Right lobe of liver (tissue), 6 donors: ENCODE results near the gene ATR. TPM values are rescaled to one million over a fixed set of nuclear protein-coding genes. Genes with fewer than 3 reads are reported as not detected.

Experiments used
- ATAC-seq, 4 donors: fragments of 200-7000 bp; cut with Tn5 transposase; one replicate each; pipeline ENCODE4 v1.9.1; 2020; ENCODE audit warnings: mild to moderate bottlenecking in 4 of 4, moderate library complexity in 4 of 4
- DNase-seq, 3 donors: peaks; one replicate each; pipeline ENCODE4 v3.0.0-alpha.2; 2020
- H3K27ac ChIP-seq, 3 donors: fragments of 200-600 bp; one replicate each; pipeline ENCODE4 v1.8.0; 2022
- H3K27me3 ChIP-seq, 2 donors: fragments of 200-600 bp; one replicate each; pipeline ENCODE4 v1.8.0; 2022
- H3K36me3 ChIP-seq, 4 donors: fragments of 200-600 bp; sonication (generic) in 1 of 4; one replicate each; pipeline versions ENCODE4 v1.5.1 to v1.8.0; 2017 to 2022; ENCODE audit warnings: control low read depth in 1 of 4
- H3K4me1 ChIP-seq, 4 donors: fragments of 200-600 bp; sonication (generic) in 1 of 4; one replicate each; pipeline versions ENCODE4 v1.5.1 to v1.8.0; 2017 to 2022; ENCODE audit warnings: control low read depth in 1 of 4
- H3K4me3 ChIP-seq, 3 donors: fragments of 200-600 bp; one replicate each; pipeline ENCODE4 v1.8.0; 2022
- H3K9me3 ChIP-seq, 4 donors: fragments of 200-600 bp; sonication (generic) in 1 of 4; one replicate each; pipeline versions ENCODE4 v1.5.1 to v1.8.0; 2017 to 2022; ENCODE audit warnings: control low read depth in 1 of 4
- CTCF ChIP-seq, 4 donors: fragments of 200-600 bp in 3 of 4; fragments of 450-650 bp in 1 of 4; IDR thresholded peaks; one replicate each; pipeline versions ENCODE4 v1.5.1 to v1.8.0; 2016 to 2022; ENCODE audit warnings: antibody characterized with exemption in 4 of 4, mild to moderate bottlenecking in 2 of 4
- POLR2A ChIP-seq: fragments of 450-650 bp; IDR thresholded peaks from one replicate; pipeline ENCODE4 v1.6.1; 2017; ENCODE audit warnings: antibody characterized with exemption, mild to moderate bottlenecking
- WGBS: methylation state at CpG from one replicate; pipeline ENCODE4 v1.1.6; 2018; ENCODE audit warnings: low coverage, low lambda C conversion rate; ENCODE audit not compliant: insufficient coverage; ENCODE audit errors: missing lambda C conversion rate; 5-methylcytosine and 5-hydroxymethylcytosine counted together
- intact Hi-C, 2 donors: fragments of 100-400 bp; cut with DNase I; formaldehyde crosslinking; loops; one replicate each; pipeline versions ENCODE4 v1.11.2 to v1.14.1; 2022
- total RNA-seq, 6 experiments: library from RNA; depleted of rRNA in 2 of 6; stranded (reverse); fragments of >200 nt in 2 of 6; fragmentation: NEBNext Ultra II Directional in 3 of 6; extraction: Animal tissue kit (Norgen Biotek cat#: 25700) in 3 of 6; gene quantifications; one replicate each; pipeline versions ENCODE4 v1.1.0 to v1.2.4, GENCODE V29; 2016 to 2023
- donor health status: DM: no; HTN: yes; CAD: no.
- donor health status: DM: no; HTN: no; CAD: no.
- donor health status: DM: no; HTN: no; CAD: no.
- donor health status: DM: no; HTN: yes; CAD: no.
- donor health status: DM: no; HTN: yes; CAD: no.

ATR gene
- total RNA-seq, 6 experiments from 2014 or later: 8.0 to 26.9 (median 15.7) TPM

- H3K27ac ChIP-seq: no peak overlapping the region
- H3K27me3 ChIP-seq: no peaks in the 10 kb centered on the region
- TF ChIP-seq POLR2A (no peak), CTCF (IDR thresholded peaks at IDR 0.05) (no peak)
- intact Hi-C loops: no loop called here
- H3K36me3 ChIP-seq: no peaks in the 10 kb centered on the region
- H3K4me1 ChIP-seq: no peaks in the 10 kb centered on the region
- DNase-seq (no peak), ATAC-seq (peak in 1 of 4 donors; percentile 28)
- no peaks in the 10 kb centered on the region for H3K9me3 ChIP-seq
- WGBS: 98% methylated on average over 5 of the region's 5 CpGs
- no peak overlapping the region for H3K4me3 ChIP-seq
These were observed 77.3 kb downstream of the ATR start for GRCh38 chr3:142501004-142501926.

- Histone ChIP-seq H3K4me3 (no peak overlapping the region), H3K27me3 (no peaks in the 10 kb centered on the region), H3K4me1 (no peaks in the 10 kb centered on the region), H3K27ac (no peak overlapping the region), H3K9me3 (no peaks in the 10 kb centered on the region), H3K36me3 (peaks cover 0 to 7% (median 0%) of the 10 kb centered on the region in 4 donors)
- no peak for DNase-seq
- ATAC-seq: no peak
- TF ChIP-seq CTCF (IDR thresholded peaks at IDR 0.05) (no peak), POLR2A (no peak)
- WGBS: 96% methylated on average over 2 of the region's 2 CpGs
- intact Hi-C loops: no loop called here
These were observed 78.3 kb downstream of the ATR start for GRCh38 chr3:142500211-142500610.

- no peak overlapping the region for H3K27ac ChIP-seq
- DNase-seq: no peak
- H3K4me3 ChIP-seq: no peak overlapping the region
- H3K9me3 ChIP-seq: no peaks in the 10 kb centered on the region
- no peaks in the 10 kb centered on the region for H3K27me3 ChIP-seq
- peaks cover 0 to 7% (median 0%) of the 10 kb centered on the region in 4 donors for H3K36me3 ChIP-seq
- TF ChIP-seq POLR2A (no peak), CTCF (IDR thresholded peaks at IDR 0.05) (no peak)
- H3K4me1 ChIP-seq: no peaks in the 10 kb centered on the region
- intact Hi-C loops: no loop called here
- 63% methylated on average over 2 of the region's 2 CpGs for WGBS
- no peak for ATAC-seq
These were observed 79.9 kb downstream of the ATR start for GRCh38 chr3:142498397-142499180.

- intact Hi-C loops: no loop called here
- H3K36me3 ChIP-seq: peaks cover 0 to 7% (median 0%) of the 10 kb centered on the region in 4 donors
These were observed 80.8 kb downstream of the ATR start for GRCh38 chr3:142497729-142498128.

More at GRCh38 chr3:142497729-142498128, 80.8 kb downstream of the ATR start:
- H3K4me3 ChIP-seq: no peak overlapping the region
- DNase-seq (no peak), ATAC-seq (no peak)
- no peaks in the 10 kb centered on the region for H3K4me1 ChIP-seq
- TF ChIP-seq CTCF (IDR thresholded peaks at IDR 0.05): no peak
- TF ChIP-seq POLR2A: no peak
- H3K9me3 ChIP-seq: no peaks in the 10 kb centered on the region
- H3K27me3 ChIP-seq: no peaks in the 10 kb centered on the region
- 90% methylated on average over 1 of the region's 1 CpG for WGBS
- H3K27ac ChIP-seq: no peak overlapping the region
